Lower lobe of right lung (tissue), 2 donors: Measurements from ENCODE around the gene ARHGAP24. TPM values are rescaled to one million over a fixed set of nuclear protein-coding genes. Genes with fewer than 3 reads are reported as not detected.

Source experiments
- ATAC-seq, 2 donors: fragments of 200-7000 bp; cut with Tn5 transposase; one replicate each; pipeline ENCODE4 v1.9.1; 2020 to 2022; ENCODE audit warnings: mild to moderate bottlenecking in 2 of 2, moderate library complexity in 2 of 2
- DNase-seq: peaks from one replicate; pipeline ENCODE4 v3.0.0-alpha.2; 2020
- H3K27ac ChIP-seq: fragments of 200-600 bp; one replicate; pipeline ENCODE4 v1.8.0; 2022
- H3K27me3 ChIP-seq: fragments of 200-600 bp; one replicate; pipeline ENCODE4 v1.8.0; 2022; ENCODE audit warnings: low read depth
- H3K36me3 ChIP-seq: fragments of 200-600 bp; one replicate; pipeline ENCODE4 v1.8.0; 2022; ENCODE audit warnings: mild to moderate bottlenecking
- H3K4me1 ChIP-seq: fragments of 200-600 bp; one replicate; pipeline ENCODE4 v1.8.0; 2022
- H3K4me3 ChIP-seq: fragments of 200-600 bp; one replicate; pipeline ENCODE4 v1.8.0; 2022; ENCODE audit warnings: mild to moderate bottlenecking
- H3K9me3 ChIP-seq: fragments of 200-600 bp; one replicate; pipeline ENCODE4 v1.8.0; 2022
- intact Hi-C: fragments of 100-400 bp; cut with DNase I; formaldehyde crosslinking; loops from one replicate; pipeline ENCODE4 v1.11.0; 2022
- total RNA-seq: library from RNA; stranded (reverse); fragmentation: NEBNext Ultra II Directional; extraction: Animal tissue kit (Norgen Biotek cat#: 25700); gene quantifications from one replicate; pipeline ENCODE4 v1.2.1, GENCODE V29; 2021
- TF ChIP-seq, protein P1 (sequence below): fragments of 200-600 bp; IDR thresholded peaks from one replicate; pipeline ENCODE4 v1.8.0; 2022; ENCODE audit warnings: antibody characterized with exemption, mild to moderate bottlenecking
- donor health status: DM: no; HTN: yes; CAD: no; lungs with severe emphysema.

The ARHGAP24 gene
- total RNA-seq, 1 donor from 2014 or later, result 28.7 TPM

DNA sequence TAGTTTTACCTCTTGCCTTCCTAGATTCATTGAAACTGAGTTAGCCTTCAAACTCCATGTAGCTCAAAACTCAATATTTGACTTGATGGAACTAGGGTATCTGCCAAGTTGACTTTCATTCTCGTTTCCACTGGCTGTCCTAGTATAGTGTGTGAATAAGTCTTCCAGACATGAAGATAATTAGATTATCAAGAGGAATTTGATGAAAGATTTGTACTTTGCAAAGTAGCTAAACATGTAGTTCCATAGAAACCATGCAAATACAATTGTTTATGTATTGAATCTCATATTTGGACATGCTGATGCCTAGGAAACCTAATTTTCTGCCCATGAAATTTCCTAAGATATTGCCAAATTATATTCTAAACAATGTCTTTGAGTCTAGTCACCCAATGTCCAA is 297.5 kb downstream of the ARHGAP24 start:
- H3K36me3 ChIP-seq, result no peaks in the 10 kb centered on the region
- H3K9me3 ChIP-seq, result no peaks in the 10 kb centered on the region
- H3K4me1 ChIP-seq, result no peaks in the 10 kb centered on the region
- DNase-seq (no peak), ATAC-seq (no peak)
- intact Hi-C loops, result no loop called here
- TF ChIP-seq, protein P1, sequence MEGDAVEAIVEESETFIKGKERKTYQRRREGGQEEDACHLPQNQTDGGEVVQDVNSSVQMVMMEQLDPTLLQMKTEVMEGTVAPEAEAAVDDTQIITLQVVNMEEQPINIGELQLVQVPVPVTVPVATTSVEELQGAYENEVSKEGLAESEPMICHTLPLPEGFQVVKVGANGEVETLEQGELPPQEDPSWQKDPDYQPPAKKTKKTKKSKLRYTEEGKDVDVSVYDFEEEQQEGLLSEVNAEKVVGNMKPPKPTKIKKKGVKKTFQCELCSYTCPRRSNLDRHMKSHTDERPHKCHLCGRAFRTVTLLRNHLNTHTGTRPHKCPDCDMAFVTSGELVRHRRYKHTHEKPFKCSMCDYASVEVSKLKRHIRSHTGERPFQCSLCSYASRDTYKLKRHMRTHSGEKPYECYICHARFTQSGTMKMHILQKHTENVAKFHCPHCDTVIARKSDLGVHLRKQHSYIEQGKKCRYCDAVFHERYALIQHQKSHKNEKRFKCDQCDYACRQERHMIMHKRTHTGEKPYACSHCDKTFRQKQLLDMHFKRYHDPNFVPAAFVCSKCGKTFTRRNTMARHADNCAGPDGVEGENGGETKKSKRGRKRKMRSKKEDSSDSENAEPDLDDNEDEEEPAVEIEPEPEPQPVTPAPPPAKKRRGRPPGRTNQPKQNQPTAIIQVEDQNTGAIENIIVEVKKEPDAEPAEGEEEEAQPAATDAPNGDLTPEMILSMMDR, result no peak
- no peaks in the 10 kb centered on the region for H3K27me3 ChIP-seq
- H3K27ac ChIP-seq, result no peak overlapping the region
- no peak overlapping the region for H3K4me3 ChIP-seq

DNA sequence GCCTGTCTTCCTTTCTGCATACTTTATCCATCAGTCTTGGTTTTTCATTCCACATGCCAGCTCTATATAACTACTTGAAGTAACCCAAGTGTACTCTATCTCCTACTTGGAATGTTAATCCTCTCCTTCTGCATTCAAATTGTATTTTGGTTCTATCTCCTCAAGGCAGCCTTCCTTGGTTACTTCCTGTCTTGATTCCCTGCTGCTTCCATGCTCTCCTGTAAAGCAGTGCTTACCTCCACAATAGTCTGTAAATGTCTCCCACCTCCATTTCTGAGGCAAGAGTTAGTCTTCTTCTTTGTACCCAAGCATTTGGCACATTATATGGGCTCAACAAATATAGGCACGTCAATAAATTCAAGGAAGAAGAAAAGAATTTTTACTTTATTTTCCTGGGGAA is 298.4 kb downstream of the ARHGAP24 start:
- DNase-seq (no peak), ATAC-seq (no peak)
- TF ChIP-seq, protein P1, result no peak
- Histone ChIP-seq H3K4me1 (peaks cover 7% of the 10 kb centered on the region), H3K4me3 (no peak overlapping the region), H3K27me3 (no peaks in the 10 kb centered on the region), H3K9me3 (no peaks in the 10 kb centered on the region), H3K36me3 (no peaks in the 10 kb centered on the region), H3K27ac (no peak overlapping the region)
- intact Hi-C loops, result no loop called here

DNA sequence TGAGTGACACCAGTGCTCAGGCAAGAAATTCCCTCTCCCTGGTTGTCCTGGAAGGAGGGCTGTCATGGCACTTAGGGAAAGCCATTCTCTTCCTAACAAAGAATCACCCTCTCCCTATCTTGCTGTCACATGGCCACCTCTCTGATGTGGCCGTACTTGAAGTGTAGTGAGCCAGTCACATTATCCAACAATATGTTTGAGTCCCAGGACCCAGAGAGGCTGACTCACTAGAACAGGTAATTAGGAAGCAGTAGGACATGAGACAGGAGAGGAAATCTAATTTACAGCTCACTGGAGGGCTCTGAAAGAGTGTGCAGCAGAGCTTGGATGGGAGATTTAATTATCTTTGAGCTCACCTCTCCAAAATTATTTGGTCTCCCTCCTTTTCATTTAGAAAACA is 299.1 kb downstream of the ARHGAP24 start:
- H3K4me3 ChIP-seq, result no peak overlapping the region
- no peaks in the 10 kb centered on the region for H3K9me3 ChIP-seq
- intact Hi-C loops, result no loop called here
- TF ChIP-seq, protein P1, result no peak
- no peaks in the 10 kb centered on the region for H3K36me3 ChIP-seq
- H3K27me3 ChIP-seq, result no peaks in the 10 kb centered on the region
- ATAC-seq, result no peak
- no peak overlapping the region for H3K27ac ChIP-seq
- no peak for DNase-seq
- H3K4me1 ChIP-seq, result peaks cover 11% of the 10 kb centered on the region

DNA sequence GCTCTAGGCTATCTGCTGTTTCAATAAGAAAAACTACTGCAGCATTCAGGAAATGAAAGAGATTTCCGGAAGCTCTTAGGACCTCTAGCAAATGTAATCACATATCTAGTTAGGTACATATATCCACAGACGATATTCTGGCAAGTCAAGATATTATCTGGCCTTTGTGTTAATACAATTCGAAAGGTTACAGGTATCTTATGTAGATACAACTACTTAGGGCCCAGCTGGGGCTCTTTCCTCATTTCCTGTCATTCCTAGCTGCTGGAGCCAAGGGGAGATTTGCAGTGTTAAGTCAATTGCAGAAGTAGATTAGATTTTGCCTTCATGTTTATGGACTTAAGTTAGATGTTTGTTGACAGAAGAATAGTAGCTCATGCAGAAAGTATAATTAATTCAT is 299.5 kb downstream of the ARHGAP24 start:
- Histone ChIP-seq H3K4me1 (peaks cover 11% of the 10 kb centered on the region), H3K27ac (no peak overlapping the region), H3K9me3 (no peaks in the 10 kb centered on the region), H3K4me3 (no peak overlapping the region), H3K36me3 (no peaks in the 10 kb centered on the region), H3K27me3 (no peaks in the 10 kb centered on the region)
- DNase-seq (no peak), ATAC-seq (no peak)
- TF ChIP-seq, protein P1, result no peak
- intact Hi-C loops, result no loop called here

DNA sequence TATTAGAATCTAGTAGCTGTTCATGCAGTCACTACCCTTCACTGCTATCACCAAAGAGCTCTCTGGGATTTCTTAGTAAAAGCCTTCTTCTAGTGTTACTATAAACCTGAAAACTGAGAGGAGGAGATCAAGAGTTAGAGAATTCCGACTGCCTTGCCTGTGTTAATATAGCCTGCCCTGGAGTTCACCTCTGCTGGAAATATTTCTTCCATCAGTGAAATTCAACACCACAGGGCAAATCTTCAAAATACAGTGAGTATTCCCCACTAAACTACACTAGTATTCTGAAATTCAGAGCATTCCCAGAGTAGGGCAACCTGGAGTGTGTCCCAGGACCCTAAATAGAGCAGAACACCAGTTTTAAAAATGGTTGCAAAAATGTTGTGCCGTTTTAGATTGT is 301.1 kb downstream of the ARHGAP24 start:
- Histone ChIP-seq H3K9me3 (no peaks in the 10 kb centered on the region), H3K27me3 (no peaks in the 10 kb centered on the region), H3K36me3 (no peaks in the 10 kb centered on the region), H3K27ac (no peak overlapping the region), H3K4me3 (no peak overlapping the region), H3K4me1 (peaks cover 11% of the 10 kb centered on the region)
- TF ChIP-seq, protein P1, result no peak
- intact Hi-C loops, result no loop called here
- no peak for ATAC-seq
- DNase-seq, result no peak

DNA sequence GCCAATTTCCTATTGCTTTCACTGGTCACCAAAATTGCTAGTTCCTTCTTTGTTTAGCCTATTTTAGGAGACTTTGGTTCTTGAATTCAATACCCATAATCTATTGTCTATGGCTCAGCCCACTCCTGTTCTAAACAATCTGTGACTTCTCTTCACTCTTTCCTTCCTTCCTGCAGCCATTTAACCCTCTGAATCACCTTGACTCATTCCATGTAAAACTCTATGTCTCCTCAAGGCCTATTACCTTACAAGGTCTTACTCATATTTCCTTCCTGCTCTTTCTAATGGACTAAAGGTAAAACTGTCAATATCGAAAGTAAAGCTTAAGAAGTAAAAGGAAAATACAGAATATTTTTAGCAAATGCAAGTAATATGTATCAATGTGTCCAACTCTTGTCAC is 301.6 kb downstream of the ARHGAP24 start:
- no peak overlapping the region for H3K27ac ChIP-seq
- H3K4me3 ChIP-seq, result no peak overlapping the region
- ATAC-seq, result no peak
- H3K9me3 ChIP-seq, result no peaks in the 10 kb centered on the region
- peaks cover 11% of the 10 kb centered on the region for H3K4me1 ChIP-seq
- TF ChIP-seq, protein P1, result no peak
- DNase-seq, result no peak
- intact Hi-C loops, result no loop called here
- H3K36me3 ChIP-seq, result no peaks in the 10 kb centered on the region
- H3K27me3 ChIP-seq, result no peaks in the 10 kb centered on the region
